SK-N-MC (cell line): ENCODE measurements around the gene LINC00237.

Source experiments
- EZH2 ChIP-seq: fragments of 200-600 bp; sonication (generic); IDR thresholded peaks from one replicate; pipeline ENCODE4 v1.6.1; 2017; ENCODE audit warnings: antibody characterized with exemption
- FOXP2 ChIP-seq: optimal IDR thresholded peaks from 2 replicates; pipeline ENCODE3; 2011; ENCODE audit warnings: mild to moderate bottlenecking, moderate library complexity; ENCODE audit not compliant: insufficient read depth; ENCODE audit errors: extremely low read length, control extremely low read depth
- POLR2AphosphoS5 ChIP-seq: IDR thresholded peaks from 2 replicates; pipeline ENCODE4 v1.6.1; 2012; ENCODE audit warnings: mild to moderate bottlenecking, low read depth, low read length, borderline replicate concordance

GRCh38 chr20:21049305-21049828 lies 56.8 kb downstream of the LINC00237 start:
- no peak for TF ChIP-seq EZH2
- TF ChIP-seq POLR2AphosphoS5, result no peak
- TF ChIP-seq FOXP2, result no peak
